MCF 10A (cell line): ENCODE data around the gene NTN1. TPM values are rescaled to one million over a fixed set of nuclear protein-coding genes. Genes with fewer than 3 reads are reported as not detected.

ENCODE experiments used
- BruUV-seq: library from RNA; stranded (reverse); fragments of 400-500 nt; replicated peaks from 2 replicates; lab custom pipeline; 2021; lab: Mats Ljungman, UMichigan
- CTCF ChIA-PET: fragments of 300-600 bp; sonication (Branson Sonifier 250); formaldehyde crosslinking; extraction: SDS; loops from one replicate; lab custom pipeline; 2021; ENCODE audit warnings: antibody characterized with exemption, inconsistent platforms; lab: Yijun Ruan, JAX
- POLR2A ChIA-PET: fragments of 300-600, 350-650 bp; sonication (Branson Sonifier 250); formaldehyde crosslinking; extraction: SDS; loops from one replicate; lab custom pipeline; 2020; ENCODE audit warnings: antibody characterized with exemption, inconsistent platforms; lab: Yijun Ruan, JAX
- DNase-seq: peaks from one replicate; pipeline ENCODE4 v3.0.0-alpha.2; 2018; ENCODE audit not compliant: unreplicated experiment
- H3K27ac Mint-ChIP-seq: one replicate; pipeline ENCODE4 v1.8.0; 2022; ENCODE audit warnings: mild to moderate bottlenecking, low read depth, mixed read lengths; ENCODE audit not compliant: unreplicated experiment
- H3K27me3 Mint-ChIP-seq: one replicate; pipeline ENCODE4 v1.8.0; 2022; ENCODE audit warnings: mixed read lengths; ENCODE audit not compliant: insufficient read depth, unreplicated experiment
- H3K36me3 Mint-ChIP-seq: one replicate; pipeline ENCODE4 v1.8.0; 2022; ENCODE audit warnings: mild to moderate bottlenecking, moderate library complexity, mixed read lengths; ENCODE audit not compliant: insufficient read depth, unreplicated experiment
- H3K4me1 Mint-ChIP-seq: one replicate; pipeline ENCODE4 v1.8.0; 2022; ENCODE audit warnings: mixed read lengths; ENCODE audit not compliant: insufficient read depth, unreplicated experiment
- H3K4me3 Mint-ChIP-seq: one replicate; pipeline ENCODE4 v1.8.0; 2022; ENCODE audit warnings: mild to moderate bottlenecking, moderate library complexity, mixed read lengths; ENCODE audit not compliant: unreplicated experiment
- H3K9me3 Mint-ChIP-seq: one replicate; pipeline ENCODE4 v1.8.0; 2022; ENCODE audit warnings: mixed read lengths; ENCODE audit not compliant: unreplicated experiment
- CTCF ChIP-seq: fragments of 200-600 bp; IDR thresholded peaks from one replicate; pipeline ENCODE4 v1.8.0; 2022; ENCODE audit warnings: antibody characterized with exemption, mild to moderate bottlenecking; ENCODE audit not compliant: unreplicated experiment
- intact Hi-C: fragments of 100-400 bp; cut with micrococcal nuclease; formaldehyde crosslinking; loops from 2 replicates; pipeline ENCODE4 v1.14.1; 2022
- total RNA-seq: library from RNA; stranded (reverse); gene quantifications from 2 replicates; pipeline ENCODE4 v1.2.3, GENCODE V29; 2022

NTN1 gene
- total RNA-seq, 1 experiment from 2014 or later: 0.23 TPM

DNA sequence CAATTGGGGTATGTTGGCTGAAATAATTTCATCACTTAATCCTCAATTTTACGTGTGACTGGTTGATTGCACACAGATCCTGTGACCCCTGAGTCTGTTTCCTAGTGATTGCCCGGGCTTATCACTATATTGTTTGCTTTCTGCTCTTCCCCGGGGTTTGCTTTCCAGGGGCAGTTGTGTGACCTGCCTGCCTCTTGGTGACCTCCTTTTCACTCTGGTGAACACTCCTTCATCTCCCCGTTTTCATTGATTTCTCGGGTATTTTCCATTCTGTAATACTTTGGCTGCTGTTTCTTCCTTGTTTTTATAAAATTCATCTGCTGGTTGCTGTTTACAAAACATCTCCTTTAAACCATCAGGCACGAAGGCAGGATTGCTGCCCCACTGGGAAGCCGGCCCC lies 36.0 kb downstream of the NTN1 start:
- intact Hi-C loops: no loop called here

GRCh38 chr17:9062399-9062902 lies 41.1 kb downstream of the NTN1 start:
- intact Hi-C loops: no loop called here
- peaks cover 6% of the 10 kb centered on the region for H3K4me1 Mint-ChIP-seq
- no peaks in the 10 kb centered on the region for H3K27me3 Mint-ChIP-seq
- DNase-seq: no peak
- H3K36me3 Mint-ChIP-seq: no peaks in the 10 kb centered on the region
- no peak overlapping the region for H3K27ac Mint-ChIP-seq
- ChIA-PET CTCF (no interaction called here), POLR2A (interaction anchor here (0.5 kb wide), 1 partner anchor 1045 kb away, joined by 3 read pairs; no protein-coding TSS in a partner anchor)
- no peaks in the 10 kb centered on the region for H3K9me3 Mint-ChIP-seq
- no TSS peak for BruUV-seq
- H3K4me3 Mint-ChIP-seq: no peak overlapping the region
- no peak for TF ChIP-seq CTCF

More for the DNA sequence above, 36.0 kb downstream of the NTN1 start:
- no peak overlapping the region for H3K4me3 Mint-ChIP-seq
- DNase-seq: no peak
- no peaks in the 10 kb centered on the region for H3K36me3 Mint-ChIP-seq
- POLR2A ChIA-PET: no interaction called here
- H3K9me3 Mint-ChIP-seq: peaks cover 15% of the 10 kb centered on the region
- no TSS peak for BruUV-seq
- H3K4me1 Mint-ChIP-seq: peaks cover 6% of the 10 kb centered on the region
- CTCF ChIA-PET: no interaction called here
- no peaks in the 10 kb centered on the region for H3K27me3 Mint-ChIP-seq
- no peak for TF ChIP-seq CTCF
- H3K27ac Mint-ChIP-seq: no peak overlapping the region

DNA sequence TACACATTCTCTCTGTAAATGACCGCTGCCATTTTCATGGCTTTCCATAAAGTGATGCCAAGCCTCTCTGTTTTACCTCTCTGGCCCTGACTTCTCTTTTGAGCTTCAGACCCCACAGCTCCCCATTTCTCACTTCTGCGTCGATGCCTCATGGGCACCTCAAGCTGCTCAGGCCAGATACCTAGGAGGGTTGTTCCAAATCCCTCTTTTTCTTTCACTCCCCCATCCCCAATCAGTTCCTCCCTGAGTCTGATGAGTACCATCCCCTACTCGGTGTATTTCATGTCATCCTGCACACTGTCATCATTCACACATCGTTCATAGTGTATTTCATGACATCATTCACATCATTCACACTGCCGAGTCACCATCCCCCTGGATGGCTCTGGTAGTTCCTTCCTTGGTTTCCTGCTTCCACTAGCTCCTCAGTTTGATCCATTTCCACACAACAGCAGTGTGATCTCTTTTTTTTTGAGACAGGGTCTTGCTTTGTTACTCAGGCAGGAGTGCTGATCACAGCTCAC lies 43.1 kb downstream of the NTN1 start:
- no peaks in the 10 kb centered on the region for H3K9me3 Mint-ChIP-seq
- H3K4me3 Mint-ChIP-seq: no peak overlapping the region
- BruUV-seq: no TSS peak
- no peak for DNase-seq
- no peaks in the 10 kb centered on the region for H3K36me3 Mint-ChIP-seq
- H3K4me1 Mint-ChIP-seq: peaks cover 6% of the 10 kb centered on the region
- ChIA-PET POLR2A (no interaction called here), CTCF (interaction anchor here (0.7 kb wide), 1 partner anchor 67 kb away, joined by 3 read pairs; no protein-coding TSS in a partner anchor)
- intact Hi-C loops: no loop called here
- H3K27me3 Mint-ChIP-seq: no peaks in the 10 kb centered on the region
- no peak for TF ChIP-seq CTCF
- no peak overlapping the region for H3K27ac Mint-ChIP-seq

DNA sequence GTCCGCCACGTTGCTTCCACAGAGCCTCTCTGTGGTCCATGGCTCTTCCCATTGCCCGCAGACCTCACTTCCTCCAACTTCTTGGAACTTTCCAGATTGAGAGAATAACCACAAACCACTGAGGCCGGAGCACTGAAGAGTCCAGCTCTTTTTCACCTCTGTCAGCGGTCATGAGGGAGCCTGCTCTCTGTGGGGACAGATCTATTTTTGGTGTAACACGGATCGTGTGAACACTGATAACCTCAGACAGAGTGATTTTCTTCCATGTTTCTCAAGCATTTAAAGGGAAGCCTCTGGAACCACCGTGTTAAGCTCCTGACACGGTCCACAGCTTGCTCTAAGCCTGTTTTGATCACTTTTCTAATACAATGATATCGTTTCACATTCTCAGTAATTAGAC lies 49.7 kb downstream of the NTN1 start:
- no peaks in the 10 kb centered on the region for H3K4me1 Mint-ChIP-seq
- TF ChIP-seq CTCF: no peak
- H3K27me3 Mint-ChIP-seq: no peaks in the 10 kb centered on the region
- H3K36me3 Mint-ChIP-seq: no peaks in the 10 kb centered on the region
- no TSS peak for BruUV-seq
- no peak overlapping the region for H3K4me3 Mint-ChIP-seq
- CTCF ChIA-PET: interaction anchor here (1.0 kb wide), 1 partner anchor 73 kb away, joined by 3 read pairs; no protein-coding TSS in a partner anchor
- DNase-seq: no peak
- no peak overlapping the region for H3K27ac Mint-ChIP-seq
- H3K9me3 Mint-ChIP-seq: no peaks in the 10 kb centered on the region
- intact Hi-C loops: no loop called here
- POLR2A ChIA-PET: interaction anchor here (1.3 kb wide), 1 partner anchor 20 kb away, joined by 3 read pairs; no protein-coding TSS in a partner anchor
